Measurements from ENCODE around the gene TRMO.
"Not testable (repeated sequence)": the region's sequence is repeated elsewhere in the genome, so short reads cannot be mapped to it uniquely, and the experiment has no call there.

TRMO gene

DNA sequence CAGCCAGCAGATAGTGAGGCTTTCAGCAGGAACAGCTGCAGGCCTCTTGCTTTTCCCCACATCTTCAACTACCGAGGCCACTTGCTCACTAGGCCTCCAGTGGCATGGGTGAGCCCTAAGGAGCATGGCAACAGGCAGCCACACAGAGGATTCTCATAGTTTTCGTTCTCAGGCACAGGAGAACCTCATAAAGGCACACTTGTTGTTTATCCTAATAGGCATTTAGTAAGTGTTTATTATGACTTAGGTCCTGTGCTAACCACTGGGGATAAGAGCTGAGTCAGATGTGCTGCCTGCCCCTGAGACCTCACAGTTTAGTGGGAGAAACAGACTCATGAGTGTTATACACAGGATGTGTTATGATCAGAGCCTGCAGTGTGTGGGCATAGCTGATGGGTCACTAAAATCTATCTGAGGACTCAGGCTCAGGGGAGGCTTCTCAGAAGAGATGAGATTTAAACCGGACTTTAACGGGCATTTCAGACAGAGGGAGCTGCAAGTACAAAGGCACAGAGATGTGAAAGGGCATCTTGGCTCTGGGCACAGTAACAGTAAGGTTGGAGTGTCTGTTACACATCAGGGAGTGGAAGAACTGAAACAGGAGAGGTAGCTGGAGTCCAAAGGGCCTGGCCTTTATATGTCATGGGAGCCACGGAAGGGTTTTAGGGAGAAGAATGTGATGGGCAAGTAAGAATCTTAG lies 36.7 kb upstream of the TRMO start:
- Histone ChIP-seq H3K27ac (replicated peaks) (no peak overlapping the region), H3K4me3 (replicated peaks; ENCODE audit: insufficient read depth, low read length) (no peak overlapping the region), H3K27me3 (ENCODE audit: insufficient read depth, poor library complexity, severe bottlenecking) (no peaks in the 10 kb centered on the region)
- TF ChIP-seq GABPA (IDR thresholded peaks at IDR 0.05; ENCODE audit: low read depth): no peak
- TF ChIP-seq, protein P1, sequence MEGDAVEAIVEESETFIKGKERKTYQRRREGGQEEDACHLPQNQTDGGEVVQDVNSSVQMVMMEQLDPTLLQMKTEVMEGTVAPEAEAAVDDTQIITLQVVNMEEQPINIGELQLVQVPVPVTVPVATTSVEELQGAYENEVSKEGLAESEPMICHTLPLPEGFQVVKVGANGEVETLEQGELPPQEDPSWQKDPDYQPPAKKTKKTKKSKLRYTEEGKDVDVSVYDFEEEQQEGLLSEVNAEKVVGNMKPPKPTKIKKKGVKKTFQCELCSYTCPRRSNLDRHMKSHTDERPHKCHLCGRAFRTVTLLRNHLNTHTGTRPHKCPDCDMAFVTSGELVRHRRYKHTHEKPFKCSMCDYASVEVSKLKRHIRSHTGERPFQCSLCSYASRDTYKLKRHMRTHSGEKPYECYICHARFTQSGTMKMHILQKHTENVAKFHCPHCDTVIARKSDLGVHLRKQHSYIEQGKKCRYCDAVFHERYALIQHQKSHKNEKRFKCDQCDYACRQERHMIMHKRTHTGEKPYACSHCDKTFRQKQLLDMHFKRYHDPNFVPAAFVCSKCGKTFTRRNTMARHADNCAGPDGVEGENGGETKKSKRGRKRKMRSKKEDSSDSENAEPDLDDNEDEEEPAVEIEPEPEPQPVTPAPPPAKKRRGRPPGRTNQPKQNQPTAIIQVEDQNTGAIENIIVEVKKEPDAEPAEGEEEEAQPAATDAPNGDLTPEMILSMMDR (IDR thresholded peaks at IDR 0.05; ENCODE audit: insufficient read depth, low read length): no peak
- no peak for TF ChIP-seq SPI1 (IDR thresholded peaks at IDR 0.05; ENCODE audit: borderline replicate concordance, low read depth)
- TF ChIP-seq, protein P2, sequence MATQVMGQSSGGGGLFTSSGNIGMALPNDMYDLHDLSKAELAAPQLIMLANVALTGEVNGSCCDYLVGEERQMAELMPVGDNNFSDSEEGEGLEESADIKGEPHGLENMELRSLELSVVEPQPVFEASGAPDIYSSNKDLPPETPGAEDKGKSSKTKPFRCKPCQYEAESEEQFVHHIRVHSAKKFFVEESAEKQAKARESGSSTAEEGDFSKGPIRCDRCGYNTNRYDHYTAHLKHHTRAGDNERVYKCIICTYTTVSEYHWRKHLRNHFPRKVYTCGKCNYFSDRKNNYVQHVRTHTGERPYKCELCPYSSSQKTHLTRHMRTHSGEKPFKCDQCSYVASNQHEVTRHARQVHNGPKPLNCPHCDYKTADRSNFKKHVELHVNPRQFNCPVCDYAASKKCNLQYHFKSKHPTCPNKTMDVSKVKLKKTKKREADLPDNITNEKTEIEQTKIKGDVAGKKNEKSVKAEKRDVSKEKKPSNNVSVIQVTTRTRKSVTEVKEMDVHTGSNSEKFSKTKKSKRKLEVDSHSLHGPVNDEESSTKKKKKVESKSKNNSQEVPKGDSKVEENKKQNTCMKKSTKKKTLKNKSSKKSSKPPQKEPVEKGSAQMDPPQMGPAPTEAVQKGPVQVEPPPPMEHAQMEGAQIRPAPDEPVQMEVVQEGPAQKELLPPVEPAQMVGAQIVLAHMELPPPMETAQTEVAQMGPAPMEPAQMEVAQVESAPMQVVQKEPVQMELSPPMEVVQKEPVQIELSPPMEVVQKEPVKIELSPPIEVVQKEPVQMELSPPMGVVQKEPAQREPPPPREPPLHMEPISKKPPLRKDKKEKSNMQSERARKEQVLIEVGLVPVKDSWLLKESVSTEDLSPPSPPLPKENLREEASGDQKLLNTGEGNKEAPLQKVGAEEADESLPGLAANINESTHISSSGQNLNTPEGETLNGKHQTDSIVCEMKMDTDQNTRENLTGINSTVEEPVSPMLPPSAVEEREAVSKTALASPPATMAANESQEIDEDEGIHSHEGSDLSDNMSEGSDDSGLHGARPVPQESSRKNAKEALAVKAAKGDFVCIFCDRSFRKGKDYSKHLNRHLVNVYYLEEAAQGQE (IDR thresholded peaks at IDR 0.05; ENCODE audit: insufficient replicate concordance, low read depth): no peak
- no peak for TF ChIP-seq POLR2AphosphoS5 (IDR thresholded peaks at IDR 0.05; ENCODE audit: low read depth)
- DNase-seq (ENCODE audit: low read depth in 1 of 2, low spot score in 1 of 2): no peak

DNA sequence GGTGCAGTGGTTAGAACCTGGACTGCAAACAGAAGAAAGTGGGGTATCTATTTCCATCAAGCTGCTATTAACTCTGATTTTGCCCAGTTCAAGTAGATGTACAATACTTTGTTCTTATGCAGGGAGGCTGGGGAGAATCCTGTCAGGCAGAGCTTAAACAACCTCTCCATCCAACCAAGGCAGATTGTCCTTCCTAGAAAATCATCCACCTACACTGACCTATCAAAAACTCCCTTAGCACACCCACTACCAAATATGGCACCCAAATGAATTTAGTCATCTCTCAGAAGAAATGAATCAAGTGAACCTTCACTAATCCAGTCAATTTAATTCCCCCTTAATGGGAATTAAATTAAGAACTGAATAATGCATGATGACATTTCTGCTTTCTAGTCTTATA lies 34.0 kb upstream of the TRMO start:
- DNase-seq (ENCODE audit: low read depth in 1 of 2, low spot score in 1 of 2): no peak
- Histone ChIP-seq H3K4me3 (replicated peaks; ENCODE audit: insufficient read depth, low read length) (no peak overlapping the region), H3K27ac (replicated peaks) (no peak overlapping the region), H3K27me3 (ENCODE audit: insufficient read depth, poor library complexity, severe bottlenecking) (no peaks in the 10 kb centered on the region)
- TF ChIP-seq POLR2AphosphoS5 (IDR thresholded peaks at IDR 0.05; ENCODE audit: low read depth) (no peak), SPI1 (IDR thresholded peaks at IDR 0.05; ENCODE audit: borderline replicate concordance, low read depth) (no peak), GABPA (IDR thresholded peaks at IDR 0.05; ENCODE audit: low read depth) (no peak)
- TF ChIP-seq, protein P2 (IDR thresholded peaks at IDR 0.05; ENCODE audit: insufficient replicate concordance, low read depth): no peak
- TF ChIP-seq, protein P1 (IDR thresholded peaks at IDR 0.05; ENCODE audit: insufficient read depth, low read length): no peak

DNA sequence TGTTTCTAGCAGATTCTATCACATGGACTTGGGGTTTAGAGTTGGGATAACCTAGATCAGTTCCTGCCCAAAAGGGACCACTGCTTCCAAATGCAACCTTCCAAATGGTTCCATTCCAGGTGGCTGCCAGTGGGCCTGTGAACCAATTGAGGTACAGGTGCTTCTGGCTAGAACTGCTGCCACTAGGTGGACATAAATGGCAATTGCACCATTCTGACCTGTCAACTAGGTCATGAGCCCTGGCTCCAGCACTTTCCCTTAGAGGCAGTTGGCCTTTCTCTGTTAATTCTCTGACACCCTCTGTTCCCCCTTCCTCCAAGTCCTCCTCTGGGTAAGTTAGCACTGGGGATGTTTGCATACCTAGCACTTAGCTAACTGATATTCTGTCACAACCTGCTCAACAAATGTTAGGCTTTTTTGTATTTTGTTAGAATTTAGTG lies 32.3 kb upstream of the TRMO start:
- H3K27ac ChIP-seq (replicated peaks): no peak overlapping the region
- peak; percentile 6 to 59 for DNase-seq (ENCODE audit: low read depth in 1 of 2, low spot score in 1 of 2)
- H3K27me3 ChIP-seq (ENCODE audit: insufficient read depth, poor library complexity, severe bottlenecking): no peaks in the 10 kb centered on the region
- H3K4me3 ChIP-seq (replicated peaks; ENCODE audit: insufficient read depth, low read length): no peak overlapping the region
- no peak for TF ChIP-seq GABPA (IDR thresholded peaks at IDR 0.05; ENCODE audit: low read depth)
- TF ChIP-seq, protein P2 (IDR thresholded peaks at IDR 0.05; ENCODE audit: insufficient replicate concordance, low read depth): no peak
- TF ChIP-seq, protein P1 (IDR thresholded peaks at IDR 0.05; ENCODE audit: insufficient read depth, low read length): no peak
- TF ChIP-seq POLR2AphosphoS5 (IDR thresholded peaks at IDR 0.05; ENCODE audit: low read depth): no peak

DNA sequence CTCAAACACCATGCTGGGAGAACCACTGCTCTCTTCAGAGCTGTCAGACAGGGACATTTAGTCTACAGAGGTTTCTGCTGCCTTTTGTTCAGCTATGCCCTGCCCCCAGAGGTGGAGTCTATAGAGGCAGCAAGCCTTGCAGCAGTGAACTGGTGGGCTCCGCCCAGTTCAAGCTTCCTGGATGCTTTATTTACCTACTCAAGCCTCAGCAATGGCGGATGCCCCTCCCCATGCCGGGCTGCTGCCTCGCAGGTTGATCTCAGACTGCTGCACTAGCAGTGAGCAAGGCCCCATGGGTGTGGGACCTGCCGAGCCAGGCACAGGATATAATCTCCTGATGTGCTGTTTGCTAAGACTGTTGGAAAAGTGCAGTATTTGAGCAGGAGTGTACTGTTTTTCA lies 28.6 kb upstream of the TRMO start:
- not testable (repeated sequence) for DNase-seq (ENCODE audit: low read depth in 1 of 2, low spot score in 1 of 2); H3K27ac ChIP-seq (replicated peaks); H3K4me3 ChIP-seq (replicated peaks; ENCODE audit: insufficient read depth, low read length); H3K27me3 ChIP-seq (ENCODE audit: insufficient read depth, poor library complexity, severe bottlenecking)

DNA sequence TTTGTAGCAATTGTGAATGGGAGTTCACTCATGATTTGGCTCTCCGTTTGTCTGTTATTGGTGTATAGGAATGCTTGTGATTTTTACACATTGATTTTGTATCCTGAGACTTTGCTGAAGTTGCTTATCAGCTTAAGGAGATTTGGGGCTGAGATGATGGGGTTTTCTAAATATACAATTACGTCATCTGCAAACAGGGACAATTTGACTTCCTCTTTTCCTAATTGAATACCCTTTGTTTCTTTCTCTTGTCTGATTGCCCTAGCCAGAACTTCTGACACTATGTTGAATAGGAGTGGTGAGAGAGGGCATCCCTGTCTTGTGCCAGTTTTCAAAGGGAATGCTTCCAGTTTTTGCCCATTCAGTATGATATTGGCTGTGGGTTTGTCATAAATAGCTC lies 24.8 kb upstream of the TRMO start:
- not testable (repeated sequence) for DNase-seq (ENCODE audit: low read depth in 1 of 2, low spot score in 1 of 2); H3K4me3 ChIP-seq (replicated peaks; ENCODE audit: insufficient read depth, low read length); H3K27ac ChIP-seq (replicated peaks); H3K27me3 ChIP-seq (ENCODE audit: insufficient read depth, poor library complexity, severe bottlenecking)

DNA sequence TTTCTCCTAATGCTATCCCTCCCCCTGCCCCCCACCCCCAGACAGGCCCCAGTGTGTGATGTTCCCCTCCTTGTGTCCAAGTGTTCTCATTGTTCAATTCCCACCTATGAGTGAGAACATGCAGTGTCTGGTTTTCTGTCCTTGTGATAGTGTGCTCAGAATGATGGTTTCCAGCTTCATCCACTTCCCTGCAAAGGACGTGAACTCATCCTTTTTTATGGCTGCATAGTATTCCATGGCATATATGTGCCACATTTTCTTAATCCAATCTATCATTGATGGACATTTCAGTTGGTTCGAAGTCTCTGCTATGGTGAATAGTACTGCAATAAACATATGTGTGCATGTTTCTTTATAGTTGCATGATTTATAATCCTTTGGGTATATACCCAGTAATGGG lies 23.2 kb upstream of the TRMO start:
- H3K27me3 ChIP-seq (ENCODE audit: insufficient read depth, poor library complexity, severe bottlenecking); H3K27ac ChIP-seq (replicated peaks); DNase-seq (ENCODE audit: low read depth in 1 of 2, low spot score in 1 of 2): not testable (repeated sequence)

More for the DNA sequence above, 23.2 kb upstream of the TRMO start:
- not testable (repeated sequence) for H3K4me3 ChIP-seq (replicated peaks; ENCODE audit: insufficient read depth, low read length)
